GM12872 (cell line): ENCODE measurements around the gene BAHCC1.

Experiments
- TF ChIP-seq, protein P1 (sequence below): IDR thresholded peaks from 3 replicates; pipeline ENCODE4 v1.5.1; 2011; ENCODE audit warnings: low read depth, mild to moderate bottlenecking, low read length, moderate library complexity; ENCODE audit not compliant: insufficient read depth

BAHCC1 gene

DNA sequence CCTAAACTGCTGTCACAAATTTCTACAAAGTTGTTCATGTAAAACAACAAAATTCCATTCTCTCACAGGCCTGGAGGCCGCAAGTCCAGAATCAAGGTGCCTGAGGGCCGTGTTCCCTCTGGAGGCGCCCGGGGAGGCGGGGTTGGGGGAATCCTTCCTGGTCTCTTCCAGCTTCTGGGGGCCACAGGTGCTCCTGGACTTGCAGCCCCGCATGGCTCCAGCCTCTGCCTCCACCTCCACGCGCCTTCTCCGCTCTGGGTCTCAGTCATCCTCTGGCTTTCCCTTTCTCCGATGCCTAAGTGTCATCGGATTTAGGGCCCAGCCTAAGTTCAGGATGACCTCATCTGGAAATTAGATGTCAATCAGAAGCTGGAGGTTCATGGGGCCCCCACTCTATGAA, 28.6 kb upstream of the BAHCC1 start:
- TF ChIP-seq, protein P1, sequence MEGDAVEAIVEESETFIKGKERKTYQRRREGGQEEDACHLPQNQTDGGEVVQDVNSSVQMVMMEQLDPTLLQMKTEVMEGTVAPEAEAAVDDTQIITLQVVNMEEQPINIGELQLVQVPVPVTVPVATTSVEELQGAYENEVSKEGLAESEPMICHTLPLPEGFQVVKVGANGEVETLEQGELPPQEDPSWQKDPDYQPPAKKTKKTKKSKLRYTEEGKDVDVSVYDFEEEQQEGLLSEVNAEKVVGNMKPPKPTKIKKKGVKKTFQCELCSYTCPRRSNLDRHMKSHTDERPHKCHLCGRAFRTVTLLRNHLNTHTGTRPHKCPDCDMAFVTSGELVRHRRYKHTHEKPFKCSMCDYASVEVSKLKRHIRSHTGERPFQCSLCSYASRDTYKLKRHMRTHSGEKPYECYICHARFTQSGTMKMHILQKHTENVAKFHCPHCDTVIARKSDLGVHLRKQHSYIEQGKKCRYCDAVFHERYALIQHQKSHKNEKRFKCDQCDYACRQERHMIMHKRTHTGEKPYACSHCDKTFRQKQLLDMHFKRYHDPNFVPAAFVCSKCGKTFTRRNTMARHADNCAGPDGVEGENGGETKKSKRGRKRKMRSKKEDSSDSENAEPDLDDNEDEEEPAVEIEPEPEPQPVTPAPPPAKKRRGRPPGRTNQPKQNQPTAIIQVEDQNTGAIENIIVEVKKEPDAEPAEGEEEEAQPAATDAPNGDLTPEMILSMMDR = no peak

DNA sequence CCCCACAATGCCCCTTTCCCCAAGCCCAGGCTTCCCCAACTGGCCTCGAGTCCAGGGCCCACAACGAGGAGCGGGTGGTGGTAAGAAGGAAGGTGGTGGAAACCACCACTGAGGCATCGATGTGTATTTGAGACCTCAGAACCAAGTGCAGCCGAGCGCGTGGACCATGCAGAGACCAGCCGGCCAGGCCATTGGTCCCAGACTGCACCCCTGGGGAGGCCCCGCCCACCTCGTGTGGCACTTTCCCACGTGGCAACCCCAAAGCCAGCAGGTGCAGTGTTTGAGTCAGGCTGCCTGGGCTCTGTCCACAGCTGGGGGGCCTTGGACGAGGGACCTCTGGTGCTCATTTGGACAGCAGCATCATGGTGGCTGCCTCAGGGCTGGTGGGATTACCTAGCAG, 28.1 kb upstream of the BAHCC1 start:
- TF ChIP-seq, protein P1 = no peak

DNA sequence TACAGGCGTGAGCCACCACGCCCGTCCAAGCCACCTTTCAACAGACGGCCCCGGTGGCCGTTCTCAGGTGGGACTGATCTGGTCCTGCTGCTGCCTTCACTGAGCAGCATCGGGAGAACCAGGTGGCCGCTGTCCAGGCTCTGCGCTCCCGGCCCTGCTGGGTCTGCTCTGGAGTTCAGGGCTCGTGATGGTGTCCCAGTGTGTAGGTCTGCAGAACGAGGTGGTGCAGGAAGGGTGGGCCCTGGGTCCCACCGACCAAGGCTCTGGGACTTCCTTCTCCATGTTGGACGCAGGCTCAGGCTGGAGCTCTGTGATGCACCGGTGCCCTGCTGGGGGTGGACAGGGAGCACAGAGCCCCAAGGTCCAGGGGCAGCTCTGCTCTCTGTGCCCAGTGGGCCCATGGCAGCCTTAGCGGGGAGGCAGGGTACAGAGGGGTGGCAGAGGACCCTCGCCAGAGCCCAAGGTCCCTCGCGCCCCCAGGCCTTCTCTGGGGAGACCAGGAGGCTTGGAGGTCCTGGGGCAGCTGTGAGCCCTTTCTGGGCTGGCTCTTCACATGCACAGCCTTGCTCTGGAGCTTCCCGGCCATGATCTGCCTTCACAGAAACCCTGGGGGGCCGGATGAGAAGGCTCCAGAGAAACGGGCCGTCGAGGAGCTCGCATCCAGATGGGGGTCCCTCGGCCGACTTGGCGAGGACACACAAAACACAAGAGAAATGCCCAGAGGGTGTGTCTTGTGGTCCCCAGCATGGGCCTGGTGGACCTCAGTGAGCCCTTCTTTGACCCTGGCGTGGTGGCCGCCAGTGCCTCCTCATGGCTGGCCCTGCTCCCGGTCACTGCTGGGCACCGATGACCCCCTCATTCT, 26.9 kb upstream of the BAHCC1 start:
- TF ChIP-seq, protein P1 = no peak

DNA sequence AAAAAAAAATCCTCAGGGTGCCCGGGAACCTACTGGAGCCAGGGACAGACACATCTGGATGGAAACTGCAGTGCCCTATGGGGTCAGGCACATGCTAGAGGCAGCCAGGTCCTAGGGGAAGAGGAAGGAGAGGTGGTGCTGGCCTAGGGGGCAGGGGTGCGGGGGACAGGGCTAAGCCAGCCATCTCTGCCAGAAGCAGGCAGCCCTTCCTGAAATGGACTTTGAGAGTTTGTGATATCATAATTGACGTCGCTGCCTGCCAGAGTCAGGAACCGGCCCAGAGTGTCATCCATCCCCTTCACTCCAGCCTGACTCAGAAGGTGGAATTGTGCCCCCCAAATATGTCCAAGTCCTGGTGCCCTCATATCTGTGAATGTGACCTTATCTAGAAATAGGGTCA, 25.0 kb upstream of the BAHCC1 start:
- TF ChIP-seq, protein P1 = no peak

DNA sequence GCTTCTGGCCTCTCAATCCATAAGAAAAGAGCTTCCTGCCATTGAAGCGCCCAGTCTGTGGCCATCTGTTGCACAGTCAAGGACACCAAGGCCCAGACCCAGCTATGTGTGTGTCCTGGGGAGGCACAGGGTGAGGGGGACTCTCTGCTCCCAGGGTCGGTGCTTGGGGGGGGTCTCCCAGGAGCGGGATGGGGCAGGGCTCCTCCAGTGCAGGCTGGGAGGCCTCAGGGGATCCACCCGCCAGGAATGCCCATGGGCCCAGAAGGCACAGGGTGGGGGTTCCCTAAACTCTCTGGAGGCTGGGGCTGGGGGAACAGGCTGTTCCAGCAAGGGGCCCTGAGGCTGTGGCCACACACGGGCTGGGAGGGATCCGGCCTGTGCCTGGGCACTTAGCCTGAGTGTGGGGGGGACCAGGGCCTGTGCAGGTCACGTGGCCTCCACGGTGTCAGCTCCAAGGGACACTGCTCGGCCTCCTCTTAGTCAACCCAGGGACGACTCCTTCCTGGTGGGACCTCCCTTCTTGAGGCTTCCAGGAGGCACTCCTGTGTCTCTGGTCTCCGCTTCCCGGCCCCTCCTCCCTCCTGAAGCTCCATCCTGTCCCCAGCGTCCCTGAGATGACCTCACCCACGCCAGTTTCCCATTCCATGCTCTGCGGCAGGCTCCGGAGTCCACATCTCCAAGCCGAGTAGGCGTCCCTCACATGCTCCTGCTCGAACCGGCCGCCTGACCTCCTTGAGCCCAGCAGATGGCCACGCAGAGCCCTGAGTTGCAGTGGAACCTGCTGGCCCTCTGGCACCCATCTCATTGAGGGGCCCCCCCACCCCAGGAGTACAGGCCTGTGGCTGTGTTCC, 23.1 kb upstream of the BAHCC1 start:
- TF ChIP-seq, protein P1 = no peak

DNA sequence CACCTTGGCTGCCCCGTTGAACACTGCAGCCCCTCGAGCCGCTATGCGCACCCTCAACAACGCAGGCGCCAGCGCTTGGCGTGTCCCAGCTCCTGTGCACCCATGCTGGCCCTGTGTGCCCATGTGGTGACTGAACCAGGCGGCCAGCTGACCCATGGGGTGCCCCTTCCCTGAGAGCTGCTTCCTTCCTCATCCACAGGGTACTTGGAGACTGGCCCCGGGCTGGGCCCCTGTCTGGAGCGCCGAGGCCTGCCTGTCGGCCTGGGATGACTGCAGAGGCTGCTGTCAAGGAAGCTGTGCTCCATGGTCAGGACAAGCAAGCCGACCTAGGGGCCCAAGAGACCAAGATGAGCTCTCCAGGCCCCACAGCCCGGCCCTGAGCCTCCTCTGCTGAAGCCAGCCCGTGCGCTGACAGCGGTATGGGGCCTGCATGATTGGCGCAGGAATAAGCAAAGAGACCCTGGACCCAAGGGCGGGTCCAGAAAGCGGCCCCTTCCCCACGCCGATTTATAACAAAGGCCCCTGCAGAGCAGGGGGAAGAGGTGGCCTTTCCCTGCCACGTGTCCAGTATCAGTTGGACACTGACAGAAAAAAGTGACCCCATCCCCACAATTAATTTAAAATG, 21.6 kb upstream of the BAHCC1 start:
- TF ChIP-seq, protein P1 = no peak

DNA sequence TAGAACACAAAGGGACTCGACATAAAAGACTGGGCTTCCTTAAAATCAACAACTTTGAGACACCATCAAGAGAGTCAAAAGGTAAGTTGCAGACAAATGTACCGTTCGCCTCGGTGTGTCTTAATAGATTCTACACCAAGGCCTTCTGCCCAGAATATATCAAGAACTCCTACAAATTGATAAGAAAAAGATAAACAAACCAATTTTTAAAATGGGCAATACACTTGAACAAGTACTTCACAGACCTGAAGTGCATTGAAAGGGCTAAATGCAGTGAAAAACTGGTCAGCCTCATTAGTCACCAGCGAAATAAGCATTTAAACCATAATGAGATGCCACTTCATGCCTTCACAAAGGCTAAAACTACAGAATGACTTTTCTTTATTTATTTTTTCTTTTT, 20.4 kb upstream of the BAHCC1 start:
- TF ChIP-seq, protein P1 = no peak
